B cell (primary cell): Measurements from ENCODE around the gene DKK2. TPM values are rescaled to one million over a fixed set of nuclear protein-coding genes. Genes with fewer than 3 reads are reported as not detected.

Experiments
- ATAC-seq: fragments of 200-7000 bp; cut with Tn5 transposase; one replicate; pipeline ENCODE4 v1.10.0; 2021; ENCODE audit warnings: low read depth, mild to moderate bottlenecking, moderate number of reproducible peaks, moderate library complexity
- CTCF ChIA-PET: fragments of 350-600 bp; sonication (Branson Sonifier 250); formaldehyde crosslinking; loops from one replicate; lab custom pipeline; 2021; ENCODE audit warnings: antibody characterized with exemption, inconsistent platforms; lab: Charles Lee
- POLR2A ChIA-PET: fragments of 350-600 bp; sonication (Branson Sonifier 250); formaldehyde crosslinking; loops from one replicate; lab custom pipeline; 2021; ENCODE audit warnings: antibody characterized with exemption; lab: Charles Lee
- DNase-seq: peaks from one replicate; pipeline ENCODE4 v3.0.0; 2013
- H2AFZ ChIP-seq: 2 replicates; pipeline ENCODE4 v1.6.1; 2012; ENCODE audit warnings: mild to moderate bottlenecking, low read depth, low read length; ENCODE audit not compliant: insufficient read depth, poor library complexity, severe bottlenecking
- H3K27ac ChIP-seq, 2 donors: 1 replicate in 1 of 2; 2 replicates in 1 of 2; pipeline ENCODE4 v1.5.1; 2012 to 2013; ENCODE audit warnings: low read length in 2 of 2, mild to moderate bottlenecking in 2 of 2, moderate library complexity in 1 of 2
- H3K27me3 ChIP-seq, 4 experiments: fragments of 200-600 bp in 1 of 4; sonication (generic) in 1 of 4; replicated peaks in 1 of 4; 1 replicate in 2 of 4; 2 replicates in 2 of 4; pipeline versions ENCODE4 v1.6.1 to v1.7.0; 2013 to 2016; ENCODE audit warnings: low read length in 3 of 4, mild to moderate bottlenecking in 2 of 4, mixed read lengths in 1 of 4, moderate library complexity in 1 of 4; ENCODE audit not compliant: insufficient read depth in 4 of 4, control insufficient read depth in 3 of 4; ENCODE audit errors: control extremely low read depth in 1 of 4
- H3K36me3 ChIP-seq, 2 experiments: replicated peaks in 1 of 2; 1 replicate in 1 of 2; 2 replicates in 1 of 2; pipeline versions ENCODE4 v1.6.1 to v1.7.1; 2013; ENCODE audit warnings: low read length in 1 of 2; ENCODE audit not compliant: insufficient read depth in 2 of 2, control insufficient read depth in 1 of 2; ENCODE audit errors: control extremely low read depth in 1 of 2, extremely low read depth in 1 of 2
- H3K4me1 ChIP-seq, 2 donors: fragments of 200-600 bp in 1 of 2; sonication (generic) in 1 of 2; 1 replicate in 1 of 2; 2 replicates in 1 of 2; pipeline versions ENCODE4 v1.5.1 to v1.6.1; 2013 to 2017; ENCODE audit warnings: low read length in 2 of 2; ENCODE audit not compliant: control insufficient read depth in 2 of 2, insufficient read depth in 2 of 2
- H3K4me2 ChIP-seq: replicated peaks from 2 replicates; pipeline ENCODE3; 2012; ENCODE audit warnings: mild to moderate bottlenecking, low read depth, low read length; ENCODE audit not compliant: poor library complexity, severe bottlenecking
- H3K4me3 ChIP-seq, 5 experiments: fragments of 200-600 bp in 1 of 5; sonication (generic) in 1 of 5; 1 replicate in 3 of 5; 2 replicates in 2 of 5; pipeline versions ENCODE4 v1.5.1 to v1.7.0; 2011 to 2016; ENCODE audit warnings: low read length in 4 of 5, mild to moderate bottlenecking in 4 of 5, low read depth in 2 of 5, control low read depth in 1 of 5, moderate library complexity in 1 of 5; ENCODE audit not compliant: insufficient read depth in 1 of 5; ENCODE audit errors: control extremely low read depth in 1 of 5, extremely low read depth in 1 of 5
- H3K79me2 ChIP-seq: fragments of 200-600 bp; sonication (generic); one replicate; pipeline ENCODE4 v1.6.0; 2016; ENCODE audit warnings: low read length; ENCODE audit not compliant: control insufficient read depth, insufficient read depth
- H3K9ac ChIP-seq: fragments of 200-600 bp; sonication (generic); 2 replicates; pipeline ENCODE4 v1.6.1; 2017; ENCODE audit warnings: mild to moderate bottlenecking, low read length, moderate library complexity
- H3K9me3 ChIP-seq, 3 donors: one replicate each; pipeline versions ENCODE4 v1.6.1 to v1.7.1; 2013; ENCODE audit warnings: low read length in 2 of 3; ENCODE audit not compliant: control insufficient read depth in 2 of 3, insufficient read depth in 1 of 3; ENCODE audit errors: control extremely low read depth in 1 of 3
- H4K20me1 ChIP-seq: 2 replicates; pipeline ENCODE4 v1.6.0; 2012; ENCODE audit warnings: mild to moderate bottlenecking, low read length; ENCODE audit not compliant: insufficient read depth, control insufficient read depth, poor library complexity, severe bottlenecking
- H3K27ac Mint-ChIP-seq: one replicate; pipeline ENCODE4 v1.8.0; 2021; ENCODE audit warnings: mixed read lengths
- H3K27me3 Mint-ChIP-seq: one replicate; pipeline ENCODE4 v1.8.0; 2021; ENCODE audit warnings: mixed read lengths
- H3K4me1 Mint-ChIP-seq: one replicate; pipeline ENCODE4 v1.8.0; 2021; ENCODE audit warnings: mixed read lengths
- H3K4me3 Mint-ChIP-seq: one replicate; pipeline ENCODE4 v1.8.0; 2021; ENCODE audit warnings: mixed read lengths
- H3K9me3 Mint-ChIP-seq: one replicate; pipeline ENCODE4 v1.8.0; 2022; ENCODE audit warnings: mixed read lengths; ENCODE audit not compliant: insufficient read depth
- CTCF ChIP-seq: fragments of 200-600 bp; IDR thresholded peaks from one replicate; pipeline ENCODE4 v1.8.0; 2022; ENCODE audit warnings: antibody characterized with exemption, mild to moderate bottlenecking
- EZH2 ChIP-seq: IDR thresholded peaks from 2 replicates; pipeline ENCODE4 v1.6.1; 2012; ENCODE audit warnings: borderline replicate concordance, low read depth, mild to moderate bottlenecking, moderate library complexity, low read length; ENCODE audit not compliant: insufficient read depth, poor library complexity, severe bottlenecking
- WGBS: methylation state at CpG from one replicate; pipeline ENCODE4 v1.1.5; 2013; ENCODE audit warnings: missing lambda C conversion rate; ENCODE audit not compliant: insufficient coverage; 5-methylcytosine and 5-hydroxymethylcytosine counted together
- intact Hi-C: fragments of 100-400 bp; cut with micrococcal nuclease; formaldehyde crosslinking; loops from one replicate; pipeline ENCODE4 v1.10.0; 2022
- polyA plus RNA-seq: library from polyadenylated mRNA; depleted of rRNA; stranded (reverse); fragments of >200 nt; gene quantifications from 2 replicates; pipeline ENCODE4 v1.2.3, GENCODE V29; 2012
- total RNA-seq, 2 donors: library from RNA; stranded (reverse); fragments of 120-200 nt in 1 of 2; gene quantifications; 1 replicate in 1 of 2; 2 replicates in 1 of 2; pipeline versions ENCODE4 v1.2.3 to v1.2.4, GENCODE V29; 2013 to 2022

Gene DKK2
- total and polyA plus RNA-seq, 2 donors (not counting 1 experiment from before 2014, with no cell fraction given): not detected

- no peak for DNase-seq
- no peaks in the 10 kb centered on the region for H3K27me3 Mint-ChIP-seq
These were observed 160.8 kb downstream of the DKK2 start for GRCh38 chr4:106875340-106875739.

More at GRCh38 chr4:106875340-106875739, 160.8 kb downstream of the DKK2 start:
- TF ChIP-seq EZH2 (no peak), CTCF (no peak)
- H4K20me1 ChIP-seq: no peaks in the 10 kb centered on the region
- H3K27ac Mint-ChIP-seq: no peak overlapping the region
- no peaks in the 10 kb centered on the region for H3K4me1 ChIP-seq
- ChIA-PET CTCF (no interaction called here), POLR2A (no interaction called here)
- no peak overlapping the region for H3K27ac ChIP-seq
- H3K9me3 Mint-ChIP-seq: no peaks in the 10 kb centered on the region
- H3K36me3 ChIP-seq: no peaks in the 10 kb centered on the region
- H3K4me3 Mint-ChIP-seq: no peak overlapping the region
- intact Hi-C loops: no loop called here
- no peak overlapping the region for H3K9ac ChIP-seq
- no peaks in the 10 kb centered on the region for H3K4me1 Mint-ChIP-seq
- no peak overlapping the region for H3K4me2 ChIP-seq
- no peaks in the 10 kb centered on the region for H3K27me3 ChIP-seq
- H3K4me3 ChIP-seq: no peak overlapping the region
- H3K79me2 ChIP-seq: no peaks in the 10 kb centered on the region
- no peak overlapping the region for H2AFZ ChIP-seq
- peaks cover 0 to 3% (median 0%) of the 10 kb centered on the region in 3 donors for H3K9me3 ChIP-seq
- 84% methylated on average over 7 of the region's 7 CpGs for WGBS
- ATAC-seq: no peak
